HG03103 (cell line): ENCODE measurements around the gene INTS3.
"Not testable (repeated sequence)": the region's sequence is repeated elsewhere in the genome, so short reads cannot be mapped to it uniquely, and the experiment has no call there.

Experiments
- ATAC-seq: cut with Tn5 transposase; IDR thresholded peaks from one replicate; pipeline ENCODE4 v1.9.1; 2021; ENCODE audit warnings: low read depth; ENCODE audit not compliant: unreplicated experiment

Gene INTS3

DNA sequence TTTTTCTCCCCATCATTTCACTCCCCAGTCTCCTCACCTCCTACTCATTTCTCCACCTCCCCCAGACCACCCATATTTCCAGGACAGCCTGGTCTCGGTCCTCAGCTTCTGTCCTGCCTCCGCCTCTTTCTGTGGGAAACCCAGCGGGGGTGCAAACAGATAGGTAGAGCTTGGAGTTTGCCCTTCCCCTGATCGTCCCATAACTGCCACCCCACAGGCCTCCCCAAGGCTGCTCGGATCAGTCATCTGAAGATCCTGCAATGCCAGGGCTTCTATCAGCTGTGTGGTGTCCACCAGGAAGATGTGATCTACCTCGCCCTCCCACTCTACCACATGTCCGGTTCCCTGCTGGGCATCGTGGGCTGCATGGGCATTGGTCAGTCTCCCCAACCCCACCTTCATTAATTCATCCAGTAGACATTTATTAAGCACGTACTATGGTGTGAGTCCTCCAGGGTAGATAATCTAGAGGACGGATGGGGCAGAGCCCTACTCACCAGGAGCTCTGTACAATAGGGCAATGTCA is 49.1 kb downstream of the INTS3 start:
- no peak for ATAC-seq

DNA sequence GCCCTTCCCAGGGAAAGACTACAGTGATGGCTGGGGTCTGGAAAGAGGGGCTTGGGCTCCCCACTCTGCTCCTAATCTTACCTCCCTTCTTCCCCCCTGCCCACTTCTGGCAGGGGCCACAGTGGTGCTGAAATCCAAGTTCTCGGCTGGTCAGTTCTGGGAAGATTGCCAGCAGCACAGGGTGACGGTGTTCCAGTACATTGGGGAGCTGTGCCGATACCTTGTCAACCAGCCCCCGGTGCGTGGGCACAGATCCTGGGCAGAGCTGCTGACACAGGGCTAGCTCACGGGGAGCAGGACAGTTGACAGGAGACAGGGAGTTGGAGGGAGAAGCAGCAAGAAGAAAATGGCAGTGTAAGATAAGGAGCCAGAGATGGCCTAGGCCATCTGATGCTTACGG is 49.8 kb downstream of the INTS3 start:
- ATAC-seq, result no peak

DNA sequence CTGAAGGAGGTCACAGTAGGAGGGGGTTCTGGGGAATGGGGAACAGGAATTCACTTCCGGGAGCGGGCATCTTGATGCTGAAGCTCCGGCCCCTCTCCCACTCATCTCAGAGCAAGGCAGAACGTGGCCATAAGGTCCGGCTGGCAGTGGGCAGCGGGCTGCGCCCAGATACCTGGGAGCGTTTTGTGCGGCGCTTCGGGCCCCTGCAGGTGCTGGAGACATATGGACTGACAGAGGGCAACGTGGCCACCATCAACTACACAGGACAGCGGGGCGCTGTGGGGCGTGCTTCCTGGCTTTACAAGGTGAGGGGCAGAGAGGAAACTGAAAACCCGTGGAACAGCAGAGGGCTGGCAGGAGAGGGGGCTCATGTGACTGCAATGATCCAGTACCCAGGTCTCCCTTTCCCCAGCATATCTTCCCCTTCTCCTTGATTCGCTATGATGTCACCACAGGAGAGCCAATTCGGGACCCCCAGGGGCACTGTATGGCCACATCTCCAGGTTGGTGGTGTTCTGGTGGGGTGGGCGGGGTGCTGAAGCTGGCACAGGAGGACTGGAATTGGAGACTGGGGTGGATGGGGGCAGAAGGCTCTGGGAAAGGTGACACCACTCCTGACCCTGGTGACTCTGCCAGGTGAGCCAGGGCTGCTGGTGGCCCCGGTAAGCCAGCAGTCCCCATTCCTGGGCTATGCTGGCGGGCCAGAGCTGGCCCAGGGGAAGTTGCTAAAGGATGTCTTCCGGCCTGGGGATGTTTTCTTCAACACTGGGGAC is 50.4 kb downstream of the INTS3 start:
- no peak for ATAC-seq

DNA sequence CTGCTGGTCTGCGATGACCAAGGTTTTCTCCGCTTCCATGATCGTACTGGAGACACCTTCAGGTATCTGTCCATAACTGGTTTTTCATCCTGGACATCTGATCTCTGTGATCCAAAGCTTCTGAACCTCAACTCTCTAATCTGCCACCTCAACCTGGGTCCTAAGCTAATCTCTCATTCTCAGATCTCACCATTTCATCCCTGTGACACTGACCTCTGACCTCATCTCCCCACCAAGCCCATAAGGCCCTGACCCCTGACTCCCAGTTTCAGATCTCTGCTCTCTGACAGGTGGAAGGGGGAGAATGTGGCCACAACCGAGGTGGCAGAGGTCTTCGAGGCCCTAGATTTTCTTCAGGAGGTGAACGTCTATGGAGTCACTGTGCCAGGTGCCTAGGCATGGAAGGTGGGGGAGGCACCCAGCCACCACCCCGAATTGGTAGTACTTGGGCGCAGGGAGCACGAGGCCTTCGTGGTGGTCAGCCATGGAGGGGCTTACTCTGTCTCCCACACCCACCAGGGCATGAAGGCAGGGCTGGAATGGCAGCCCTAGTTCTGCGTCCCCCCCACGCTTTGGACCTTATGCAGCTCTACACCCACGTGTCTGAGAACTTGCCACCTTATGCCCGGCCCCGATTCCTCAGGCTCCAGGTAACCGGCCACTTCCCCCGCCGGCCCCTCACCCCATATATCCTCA is 51.1 kb downstream of the INTS3 start:
- no peak for ATAC-seq

DNA sequence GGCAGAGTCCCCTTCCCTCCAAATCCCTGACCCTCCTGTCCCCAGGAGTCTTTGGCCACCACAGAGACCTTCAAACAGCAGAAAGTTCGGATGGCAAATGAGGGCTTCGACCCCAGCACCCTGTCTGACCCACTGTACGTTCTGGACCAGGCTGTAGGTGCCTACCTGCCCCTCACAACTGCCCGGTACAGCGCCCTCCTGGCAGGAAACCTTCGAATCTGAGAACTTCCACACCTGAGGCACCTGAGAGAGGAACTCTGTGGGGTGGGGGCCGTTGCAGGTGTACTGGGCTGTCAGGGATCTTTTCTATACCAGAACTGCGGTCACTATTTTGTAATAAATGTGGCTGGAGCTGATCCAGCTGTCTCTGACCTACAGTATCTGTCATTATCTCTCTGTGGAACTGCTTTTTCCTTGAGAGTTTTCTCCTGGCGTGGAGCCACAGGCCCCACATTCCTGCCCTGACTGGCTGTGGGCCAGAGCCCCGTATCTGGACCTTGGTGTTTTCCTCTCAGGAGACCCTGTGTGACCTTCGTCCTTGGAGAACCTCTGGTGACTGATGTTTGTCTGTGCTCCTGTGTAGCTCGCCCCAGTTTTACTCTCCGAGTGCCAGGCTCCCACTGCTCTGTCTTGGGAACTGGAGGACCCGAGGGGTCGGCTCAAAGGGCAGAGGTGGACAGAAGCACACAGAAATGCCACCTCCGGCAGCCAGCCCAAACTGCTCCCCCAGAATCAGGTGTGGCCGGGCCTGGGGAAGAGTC is 52.1 kb downstream of the INTS3 start:
- no peak for ATAC-seq

DNA sequence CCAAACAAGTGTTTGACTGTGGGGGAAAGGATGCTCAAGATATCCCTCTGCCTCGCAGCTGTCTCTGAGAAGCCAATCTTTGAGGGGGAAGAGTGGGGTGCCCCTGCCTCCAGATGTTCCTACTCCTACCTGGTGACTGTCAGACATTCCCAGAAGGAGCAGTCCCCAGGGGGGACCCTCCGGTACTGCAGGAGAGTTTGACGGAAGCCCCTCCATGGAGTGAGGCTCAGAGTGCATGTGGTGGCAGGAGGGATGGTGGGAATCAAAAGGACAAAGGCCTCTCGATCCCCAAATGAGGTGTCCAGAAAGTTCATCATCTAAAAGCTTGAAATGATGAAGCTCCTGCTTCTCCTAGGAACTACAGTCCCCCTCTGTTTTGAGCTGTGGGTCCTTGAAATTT is 52.7 kb downstream of the INTS3 start:
- ATAC-seq, result no peak

DNA sequence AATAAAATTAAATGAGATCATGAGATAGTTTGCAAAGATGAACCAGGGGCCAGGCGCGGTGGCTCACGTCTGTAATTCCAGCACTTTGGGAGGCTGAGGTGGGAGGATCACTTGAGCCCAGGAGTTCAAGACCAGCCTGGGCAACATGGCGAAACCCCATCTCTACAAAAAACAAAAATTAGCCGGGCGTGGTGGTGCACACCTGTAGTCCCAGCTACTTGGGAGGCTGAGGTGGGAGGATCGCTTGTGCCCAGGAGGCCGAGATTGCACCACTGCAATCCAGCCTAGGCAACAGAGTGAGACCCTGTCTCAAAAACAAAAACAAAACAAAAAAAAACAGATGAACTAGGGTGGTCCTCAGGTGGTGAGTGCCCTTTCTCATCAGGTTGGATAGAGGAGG is 54.8 kb downstream of the INTS3 start:
- ATAC-seq, result not testable (repeated sequence)

DNA sequence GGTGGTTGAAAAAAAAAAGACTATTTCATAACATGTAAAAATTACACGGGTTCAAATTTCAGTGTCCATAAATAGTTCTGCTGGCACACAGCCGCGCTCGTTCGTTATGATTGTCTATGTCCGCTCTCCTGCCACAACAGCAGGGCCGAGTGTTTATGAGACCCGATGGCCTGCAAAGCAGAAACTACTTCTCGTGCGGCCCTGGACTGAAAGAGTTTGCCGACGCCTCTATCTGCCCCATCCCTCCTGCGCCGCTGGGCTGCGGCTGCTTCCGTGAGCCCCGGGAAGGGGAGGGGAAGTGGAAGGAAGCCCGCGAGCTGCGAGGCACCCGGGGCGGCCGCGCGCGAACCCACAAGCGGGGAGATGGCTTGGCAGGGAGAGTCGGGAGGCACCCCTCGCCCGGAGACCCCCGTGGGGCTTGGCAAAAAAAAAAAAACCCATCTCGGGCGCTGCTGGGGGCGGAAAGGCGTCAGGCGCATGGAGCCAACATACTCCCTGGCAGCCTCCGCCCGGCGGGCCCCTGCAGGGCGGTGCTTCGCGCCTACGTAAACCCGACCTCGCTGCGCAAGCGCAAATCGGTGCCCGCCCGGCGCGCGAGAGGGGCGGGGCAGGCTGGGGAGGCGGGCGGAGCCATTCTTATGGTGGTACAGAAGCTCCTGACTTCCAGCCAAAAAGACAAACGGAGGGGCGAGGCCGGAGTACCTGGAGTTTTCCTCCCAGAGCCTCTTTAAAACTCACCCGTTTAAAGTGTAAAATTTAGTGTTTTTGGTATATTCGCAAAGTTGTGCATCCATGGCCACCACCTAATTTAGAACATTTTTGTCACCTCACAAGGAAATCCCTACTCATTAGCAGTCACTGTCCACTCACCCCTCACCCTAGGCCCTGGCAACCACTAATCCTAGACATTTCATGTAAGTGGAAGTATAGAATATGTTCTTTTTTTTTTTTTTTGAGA is 55.7 kb downstream of the INTS3 start:
- ATAC-seq, result peak; percentile 76

DNA sequence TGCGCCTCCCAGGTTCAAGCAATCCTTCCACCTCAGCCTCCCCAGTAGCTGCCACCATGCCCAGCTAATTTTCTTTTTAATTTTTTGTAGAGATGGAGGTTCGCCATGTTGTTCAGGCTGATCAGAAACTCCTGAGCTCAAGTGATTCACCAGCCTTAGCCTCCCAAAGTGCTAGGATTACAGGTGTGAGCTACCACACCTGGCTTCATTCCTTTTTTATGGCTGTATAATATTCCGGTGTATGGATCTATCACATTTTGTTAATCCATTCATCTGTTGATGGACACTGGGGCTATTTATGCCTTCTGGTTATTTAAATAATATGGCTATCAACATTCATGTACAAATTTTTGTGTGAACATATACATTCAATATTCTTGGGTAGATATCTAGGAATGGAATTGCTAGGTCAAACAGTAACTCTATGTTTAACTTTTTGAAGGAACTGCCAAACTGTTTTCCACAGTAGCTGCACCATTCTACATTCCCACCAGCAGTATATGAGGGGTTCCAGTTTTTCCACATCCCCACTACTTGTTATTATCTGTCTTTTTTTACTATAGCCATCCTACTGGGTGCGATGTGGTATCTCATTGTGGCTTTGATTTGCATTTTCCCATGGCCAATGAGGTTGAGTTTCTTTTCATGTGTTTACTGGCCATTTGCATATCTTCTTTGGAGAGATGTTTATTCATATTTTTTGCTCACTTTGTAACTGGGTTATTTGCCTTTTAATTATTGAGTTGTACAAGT is 58.4 kb downstream of the INTS3 start:
- no peak for ATAC-seq

DNA sequence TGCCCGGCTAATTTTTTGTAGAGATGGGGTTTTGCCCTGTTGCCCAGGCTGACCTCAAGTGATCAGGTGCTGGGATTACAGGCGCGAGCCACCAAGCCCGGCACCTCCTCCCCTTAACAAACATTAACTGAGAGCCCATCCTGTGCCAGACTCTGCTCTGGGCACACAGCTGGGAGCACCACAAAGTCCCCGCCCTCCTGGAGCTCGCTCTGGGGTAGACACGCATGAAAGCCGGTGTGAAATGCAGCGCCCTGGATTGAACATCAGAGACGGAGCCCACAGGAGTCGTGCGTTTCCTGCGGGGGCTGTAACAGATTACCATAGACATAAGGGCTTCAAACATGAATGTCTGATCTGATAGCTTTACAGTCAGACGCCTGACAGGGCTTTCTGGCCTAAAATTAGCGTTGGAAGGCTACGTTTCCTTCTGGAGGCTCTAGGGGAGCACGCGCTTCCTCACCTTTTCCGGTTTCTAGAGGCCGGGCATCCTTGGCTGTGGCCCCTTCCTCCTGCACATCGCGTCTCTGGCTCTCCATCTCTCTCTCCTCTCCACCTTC is 61.7 kb downstream of the INTS3 start:
- no peak for ATAC-seq

DNA sequence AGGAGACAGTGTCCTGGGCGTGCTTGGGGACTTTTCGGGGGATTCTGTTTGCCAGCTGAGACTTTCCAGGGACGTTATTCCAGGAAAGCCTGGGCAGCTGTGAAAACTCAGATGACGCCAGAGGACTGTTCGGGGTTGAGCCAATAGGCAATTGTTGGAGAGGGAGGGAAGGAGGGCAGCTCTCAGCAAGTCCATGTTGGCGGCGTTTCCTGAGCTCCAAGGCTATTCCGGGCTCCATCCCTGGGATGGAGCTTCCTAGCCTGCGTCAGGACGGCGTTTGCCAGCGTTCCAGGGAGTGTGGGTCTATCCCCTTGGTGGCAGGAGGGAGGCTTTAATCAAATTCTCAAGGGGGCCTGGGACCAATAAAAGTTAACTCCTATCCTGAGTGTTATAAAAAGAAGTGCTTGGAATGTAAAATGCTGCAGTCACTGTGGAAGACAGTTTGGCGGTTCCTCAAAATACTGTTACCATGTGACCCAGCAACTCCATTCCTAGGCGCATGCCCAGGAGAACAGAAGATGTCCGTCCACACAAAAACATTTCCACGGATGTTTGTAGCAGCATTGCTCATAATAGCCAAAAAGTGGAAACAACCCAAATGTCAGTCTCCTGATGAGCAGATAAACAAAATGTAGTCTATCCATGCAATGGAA is 62.6 kb downstream of the INTS3 start:
- ATAC-seq, result no peak

DNA sequence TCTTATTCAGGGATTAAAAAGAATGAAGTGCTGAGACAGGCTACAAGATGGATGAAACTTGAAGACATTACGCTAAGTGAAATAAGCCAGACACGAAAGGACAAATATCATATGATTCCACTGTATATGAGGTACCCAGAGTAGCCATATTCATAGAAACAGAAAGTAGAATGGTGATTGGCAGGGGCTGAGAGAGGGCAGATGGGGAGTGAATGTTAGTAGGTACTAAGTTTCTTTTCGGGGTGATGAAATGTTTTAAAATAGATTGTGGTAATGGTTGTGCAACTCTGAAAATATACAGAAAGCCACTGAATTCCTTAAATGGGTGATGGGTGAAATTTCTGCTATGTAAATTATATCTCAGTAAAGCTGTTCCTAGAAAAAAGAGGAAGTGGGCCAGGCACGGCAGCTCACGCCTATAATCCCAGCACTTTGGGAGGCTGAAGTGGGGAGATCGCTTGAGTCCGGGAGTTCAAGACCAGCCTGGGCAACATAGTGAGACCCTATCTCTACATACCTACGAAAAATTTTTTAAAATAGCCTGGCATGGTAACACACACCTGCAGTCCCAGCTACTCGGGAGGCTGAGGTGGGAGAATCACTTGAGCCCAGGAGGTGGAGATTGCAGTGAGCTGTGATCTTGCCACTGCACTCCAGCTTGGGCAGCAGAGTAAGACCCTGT is 63.3 kb downstream of the INTS3 start:
- ATAC-seq, result peak; percentile 83

DNA sequence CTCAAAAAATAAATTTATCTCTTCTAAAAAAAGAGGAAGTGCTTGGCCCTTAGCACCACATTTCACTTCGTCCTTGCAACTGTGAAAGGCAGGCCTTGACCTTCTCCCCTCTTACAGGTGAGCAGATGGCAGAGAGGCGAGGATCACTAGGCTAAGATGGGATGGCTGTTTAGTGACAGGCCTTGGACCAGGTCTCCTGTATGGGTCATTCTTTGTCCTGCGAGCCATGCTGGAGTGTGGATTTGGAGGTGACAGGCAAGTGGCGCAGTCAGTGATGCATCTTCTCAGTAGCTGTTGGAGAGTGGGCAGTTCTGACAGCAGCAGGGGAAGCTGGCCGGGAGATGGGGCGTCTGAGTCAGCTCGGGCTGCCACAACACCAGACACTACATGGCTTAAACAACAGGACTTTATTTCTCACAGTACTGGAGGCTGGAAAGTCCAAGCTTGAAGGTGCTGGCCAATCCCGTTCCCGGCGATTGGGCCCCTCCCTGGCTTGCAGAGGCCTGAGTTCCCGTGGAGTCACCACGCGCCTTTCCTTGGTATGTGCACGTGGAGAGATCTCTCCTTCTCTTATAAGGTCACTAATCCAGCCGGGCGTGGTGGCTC is 63.9 kb downstream of the INTS3 start:
- ATAC-seq, result peak; percentile 17

DNA sequence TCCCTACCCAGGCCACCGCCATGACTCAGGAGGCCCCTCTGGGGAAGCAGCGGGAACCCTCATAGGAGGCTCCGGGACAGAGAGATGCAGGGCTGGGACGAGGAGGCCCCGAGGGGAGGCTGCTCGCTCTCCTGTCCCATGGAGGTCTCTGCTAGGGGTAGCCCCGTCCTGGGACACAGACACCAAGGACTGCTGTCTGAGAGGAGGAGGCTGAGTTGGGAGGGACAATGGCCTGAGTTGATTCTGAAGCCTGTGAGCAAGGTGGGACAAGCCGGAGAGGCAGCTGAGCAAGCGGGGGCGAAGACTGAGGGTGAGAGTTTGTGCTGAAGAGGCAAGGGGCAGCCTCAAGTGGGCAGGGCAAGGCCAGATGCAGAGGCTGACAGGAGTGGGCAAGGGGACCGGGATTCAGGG is 64.8 kb downstream of the INTS3 start:
- no peak for ATAC-seq

DNA sequence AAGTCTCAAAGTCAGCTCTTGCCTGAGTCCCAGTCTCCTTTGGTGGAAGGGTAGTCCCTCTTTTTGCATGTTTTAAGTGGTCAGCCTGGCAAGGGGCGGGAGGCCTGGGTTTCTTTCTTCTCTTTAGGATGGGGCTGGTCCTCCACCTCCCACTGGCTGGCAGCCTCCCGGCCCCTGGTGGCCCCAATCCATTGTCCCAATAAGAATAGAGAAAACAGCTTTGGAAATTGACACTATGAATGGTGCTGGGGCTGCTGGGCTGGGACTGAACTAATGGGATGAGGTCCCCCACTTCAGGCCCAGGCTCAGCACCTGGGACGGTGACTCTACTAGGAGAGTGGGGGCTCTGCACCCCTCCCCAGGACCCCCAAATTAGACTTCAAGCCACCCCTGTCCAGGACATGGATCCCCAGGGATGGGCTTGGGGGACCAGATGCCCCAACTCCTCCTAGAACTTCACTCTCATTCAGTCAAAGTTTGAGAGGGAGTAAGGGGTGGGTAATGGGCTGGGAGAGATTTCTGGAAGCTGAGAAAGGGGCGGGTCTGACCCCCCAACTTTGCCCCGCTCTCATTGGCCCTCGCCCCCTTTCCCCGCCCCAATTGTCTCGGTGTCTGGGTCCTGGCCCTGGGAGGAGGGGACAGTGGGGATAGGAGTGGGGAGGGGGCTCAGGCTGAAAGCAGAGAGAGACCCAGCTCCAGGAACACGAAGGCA is 65.6 kb downstream of the INTS3 start:
- ATAC-seq, result no peak

DNA sequence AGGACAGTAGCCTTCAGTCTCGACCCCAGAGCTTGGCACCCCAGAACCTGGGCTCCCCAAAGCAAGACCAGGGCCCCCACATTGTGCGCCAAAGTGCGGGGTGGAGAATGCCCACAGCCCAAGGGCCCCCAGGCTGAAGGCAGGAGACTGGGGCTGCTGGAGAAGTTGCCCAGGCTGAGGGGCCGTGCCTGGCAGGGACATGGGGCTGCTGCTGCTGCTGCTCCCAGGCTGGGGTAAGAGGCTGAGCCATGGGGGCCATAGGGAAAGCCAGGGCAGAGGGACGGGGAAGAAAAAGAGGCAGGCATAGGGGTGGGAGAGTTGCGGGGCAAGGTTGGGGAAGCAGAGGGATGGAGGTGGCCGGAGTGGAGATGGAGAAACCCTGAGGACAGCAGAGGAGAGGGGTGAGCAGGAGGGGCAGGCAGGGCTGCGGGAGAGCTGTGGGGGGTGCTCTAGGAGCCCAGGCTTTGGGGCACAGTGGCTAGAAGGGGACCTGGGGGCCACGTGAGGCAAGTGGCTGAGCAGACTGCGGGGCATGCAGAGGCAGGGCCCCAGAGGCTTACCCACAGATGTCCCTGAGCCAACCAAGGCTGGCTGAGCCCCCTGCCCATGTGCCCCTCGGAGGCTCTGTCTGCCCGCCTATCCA is 66.2 kb downstream of the INTS3 start:
- ATAC-seq, result no peak
